ENCODE measurements around the gene IGFBP4. TPM values are rescaled to one million over a fixed set of nuclear protein-coding genes. Genes with fewer than 3 reads are reported as not detected.
"Not testable (repeated sequence)": the region's sequence is repeated elsewhere in the genome, so short reads cannot be mapped to it uniquely, and the experiment has no call there.

Gene IGFBP4
- total RNA-seq = 1 to 10 TPM; 5.7 to 7.0 TPM
- total RNA-seq = 1.2 to 4.9 reads per million in 2 donors

DNA sequence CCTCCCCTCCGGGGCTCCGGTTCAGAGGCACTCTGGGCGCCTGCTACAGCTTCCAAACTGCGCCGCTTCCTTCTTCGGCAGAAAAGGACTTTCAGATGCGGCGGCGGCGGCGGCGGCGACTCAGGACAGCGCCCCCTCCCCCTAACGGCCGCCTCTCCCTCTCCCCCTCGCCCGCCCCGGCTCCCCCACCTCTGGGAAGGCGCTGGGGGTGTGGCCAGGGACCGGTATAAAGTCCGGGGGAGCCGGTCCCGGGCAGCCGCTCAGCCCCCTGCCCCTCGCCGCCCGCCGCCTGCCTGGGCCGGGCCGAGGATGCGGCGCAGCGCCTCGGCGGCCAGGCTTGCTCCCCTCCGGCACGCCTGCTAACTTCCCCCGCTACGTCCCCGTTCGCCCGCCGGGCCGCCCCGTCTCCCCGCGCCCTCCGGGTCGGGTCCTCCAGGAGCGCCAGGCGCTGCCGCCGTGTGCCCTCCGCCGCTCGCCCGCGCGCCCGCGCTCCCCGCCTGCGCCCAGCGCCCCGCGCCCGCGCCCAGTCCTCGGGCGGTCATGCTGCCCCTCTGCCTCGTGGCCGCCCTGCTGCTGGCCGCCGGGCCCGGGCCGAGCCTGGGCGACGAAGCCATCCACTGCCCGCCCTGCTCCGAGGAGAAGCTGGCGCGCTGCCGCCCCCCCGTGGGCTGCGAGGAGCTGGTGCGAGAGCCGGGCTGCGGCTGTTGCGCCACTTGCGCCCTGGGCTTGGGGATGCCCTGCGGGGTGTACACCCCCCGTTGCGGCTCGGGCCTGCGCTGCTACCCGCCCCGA lies at the start of gene IGFBP4:
TSS of gene IGFBP4 (plus strand) at position 255 of the 792 bp plus-strand sequence. CDS start at position 541, 286 bp downstream.
- peaks cover 4% of the 10 kb centered on the region for H3K36me3 Mint-ChIP-seq (ENCODE audit: low read depth)
- no peaks in the 10 kb centered on the region for H3K9me3 ChIP-seq (ENCODE audit: control insufficient read depth, low read length, poor library complexity, severe bottlenecking)
- peak within 1 kb of the TSS; percentile 90 for H3K27ac Mint-ChIP-seq
- H3K27me3 Mint-ChIP-seq = no peaks in the 10 kb centered on the region
- H3K4me1 Mint-ChIP-seq = peaks cover 32% of the 10 kb centered on the region
- ATAC-seq (peak; percentile 84), DNase-seq (peak; percentile 43 to 57 (median 52))
- H3K4me3 Mint-ChIP-seq = peak within 1 kb of the TSS; percentile 87

- DNase-seq (no peak), ATAC-seq (peak; percentile 69)
- Mint-ChIP-seq H3K27ac (no peak overlapping the region), H3K4me3 (no peak overlapping the region), H3K27me3 (no peaks in the 10 kb centered on the region), H3K4me1 (peaks cover 21% of the 10 kb centered on the region), H3K36me3 (ENCODE audit: low read depth) (no peaks in the 10 kb centered on the region)
- no peaks in the 10 kb centered on the region for H3K9me3 ChIP-seq (ENCODE audit: control insufficient read depth, low read length, poor library complexity, severe bottlenecking)
Observed at GRCh38 chr17:40399185-40399584, 44.1 kb upstream of the IGFBP4 start.

DNA sequence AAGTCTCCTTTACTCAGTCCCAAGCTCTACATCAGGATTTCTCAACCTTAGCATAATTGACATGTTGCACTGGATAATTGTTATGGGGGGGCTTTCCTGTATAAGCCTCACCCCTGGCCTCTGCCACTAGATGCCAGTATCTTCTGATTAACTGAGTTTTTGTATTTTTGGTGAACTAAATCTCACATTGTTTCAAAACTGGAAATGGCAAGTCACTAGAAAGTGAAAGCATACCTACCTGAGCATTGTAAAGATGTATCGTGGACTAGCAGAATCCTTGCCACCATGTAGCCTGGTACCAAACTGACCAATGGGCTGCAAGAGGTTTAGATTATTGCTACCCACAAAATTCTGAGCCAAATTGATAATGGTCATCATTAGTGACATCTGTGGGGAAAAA lies 40.6 kb upstream of the IGFBP4 start:
- no peaks in the 10 kb centered on the region for H3K9me3 ChIP-seq (ENCODE audit: control insufficient read depth, low read length, poor library complexity, severe bottlenecking)
- DNase-seq (no peak), ATAC-seq (peak; percentile 37)
- Mint-ChIP-seq H3K27ac (peak overlapping the region; percentile 86), H3K27me3 (no peaks in the 10 kb centered on the region), H3K4me3 (peak overlapping the region; percentile 75), H3K4me1 (peaks cover 21% of the 10 kb centered on the region), H3K36me3 (ENCODE audit: low read depth) (no peaks in the 10 kb centered on the region)

- peaks cover 21% of the 10 kb centered on the region for H3K4me1 Mint-ChIP-seq
- no peak overlapping the region for H3K4me3 Mint-ChIP-seq
- H3K36me3 Mint-ChIP-seq (ENCODE audit: low read depth) = no peaks in the 10 kb centered on the region
- ATAC-seq (no peak), DNase-seq (no peak)
- H3K27ac Mint-ChIP-seq = no peak overlapping the region
- H3K27me3 Mint-ChIP-seq = no peaks in the 10 kb centered on the region
- H3K9me3 ChIP-seq (ENCODE audit: control insufficient read depth, low read length, poor library complexity, severe bottlenecking) = no peaks in the 10 kb centered on the region
Observed at GRCh38 chr17:40404003-40404402, 39.2 kb upstream of the IGFBP4 start.

GRCh38 chr17:40407460-40407859 lies 35.8 kb upstream of the IGFBP4 start:
- ATAC-seq (no peak), DNase-seq (no peak)
- peaks cover 11% of the 10 kb centered on the region for H3K4me1 Mint-ChIP-seq
- H3K9me3 ChIP-seq (ENCODE audit: control insufficient read depth, low read length, poor library complexity, severe bottlenecking) = no peaks in the 10 kb centered on the region
- no peaks in the 10 kb centered on the region for H3K27me3 Mint-ChIP-seq
- no peaks in the 10 kb centered on the region for H3K36me3 Mint-ChIP-seq (ENCODE audit: low read depth)
- no peak overlapping the region for H3K27ac Mint-ChIP-seq
- no peak overlapping the region for H3K4me3 Mint-ChIP-seq

DNA sequence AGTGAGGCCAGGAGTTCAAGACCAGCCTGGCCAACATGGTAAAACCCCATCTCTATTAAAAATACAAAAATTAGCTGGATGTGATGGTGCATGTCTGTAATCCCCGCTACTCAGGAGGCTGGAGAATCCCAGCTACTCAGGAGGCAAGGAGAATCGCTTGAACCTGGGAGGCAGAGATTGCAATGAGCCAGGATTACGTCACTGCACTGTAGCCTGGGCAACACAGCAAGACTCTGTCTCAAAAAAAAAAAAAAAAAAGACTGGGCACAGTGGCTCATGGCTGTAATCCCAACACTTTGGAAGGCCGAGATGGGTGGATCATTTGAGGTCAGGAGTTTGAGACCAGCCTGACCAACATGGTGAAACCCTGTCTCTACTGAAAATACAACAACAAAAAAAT lies 33.7 kb upstream of the IGFBP4 start:
- not testable (repeated sequence) for H3K9me3 ChIP-seq (ENCODE audit: control insufficient read depth, low read length, poor library complexity, severe bottlenecking); H3K36me3 Mint-ChIP-seq (ENCODE audit: low read depth); ATAC-seq; H3K4me3 Mint-ChIP-seq; DNase-seq; H3K27ac Mint-ChIP-seq; H3K27me3 Mint-ChIP-seq; H3K4me1 Mint-ChIP-seq

- H3K9me3 ChIP-seq (ENCODE audit: control insufficient read depth, low read length, poor library complexity, severe bottlenecking) = no peaks in the 10 kb centered on the region
- no peak overlapping the region for H3K27ac Mint-ChIP-seq
- no peaks in the 10 kb centered on the region for H3K27me3 Mint-ChIP-seq
- H3K4me3 Mint-ChIP-seq = no peak overlapping the region
- H3K4me1 Mint-ChIP-seq = peaks cover 5% of the 10 kb centered on the region
- no peaks in the 10 kb centered on the region for H3K36me3 Mint-ChIP-seq (ENCODE audit: low read depth)
- DNase-seq (no peak), ATAC-seq (no peak)
Observed at GRCh38 chr17:40410082-40410481, 33.2 kb upstream of the IGFBP4 start.

GRCh38 chr17:40411821-40412220 lies 31.4 kb upstream of the IGFBP4 start:
- Mint-ChIP-seq H3K4me1 (peaks cover 9% of the 10 kb centered on the region), H3K4me3 (no peak overlapping the region), H3K36me3 (ENCODE audit: low read depth) (no peaks in the 10 kb centered on the region), H3K27ac (peak overlapping the region; percentile 14), H3K27me3 (no peaks in the 10 kb centered on the region)
- no peak for DNase-seq
- no peaks in the 10 kb centered on the region for H3K9me3 ChIP-seq (ENCODE audit: control insufficient read depth, low read length, poor library complexity, severe bottlenecking)
- no peak for ATAC-seq

DNA sequence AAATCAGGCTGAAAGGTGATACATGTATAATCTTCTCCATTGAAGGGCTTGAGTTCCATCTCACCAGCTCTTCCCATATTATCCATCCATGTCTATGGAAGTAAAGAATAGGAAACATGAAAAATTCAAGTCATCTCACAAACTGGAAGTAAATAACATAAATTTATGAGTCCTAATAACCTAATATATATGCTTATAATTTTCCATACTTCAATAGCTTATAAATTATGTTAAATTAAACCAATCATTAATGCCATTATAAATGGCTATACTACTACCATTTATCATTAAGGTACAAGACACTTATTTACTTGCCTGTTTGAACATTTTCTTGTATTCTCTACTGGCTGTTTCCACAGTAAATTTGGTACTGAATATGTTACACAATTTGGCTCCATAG lies 30.4 kb upstream of the IGFBP4 start:
- Mint-ChIP-seq H3K36me3 (ENCODE audit: low read depth) (no peaks in the 10 kb centered on the region), H3K27me3 (no peaks in the 10 kb centered on the region), H3K4me1 (peaks cover 16% of the 10 kb centered on the region), H3K27ac (no peak overlapping the region), H3K4me3 (no peak overlapping the region)
- no peaks in the 10 kb centered on the region for H3K9me3 ChIP-seq (ENCODE audit: control insufficient read depth, low read length, poor library complexity, severe bottlenecking)
- ATAC-seq (no peak), DNase-seq (no peak)

GRCh38 chr17:40414312-40414711 lies 28.9 kb upstream of the IGFBP4 start:
- not testable (repeated sequence) for H3K36me3 Mint-ChIP-seq (ENCODE audit: low read depth); H3K27me3 Mint-ChIP-seq; H3K4me3 Mint-ChIP-seq; DNase-seq; H3K9me3 ChIP-seq (ENCODE audit: control insufficient read depth, low read length, poor library complexity, severe bottlenecking); ATAC-seq; H3K27ac Mint-ChIP-seq
- peaks cover 20% of the 10 kb centered on the region for H3K4me1 Mint-ChIP-seq

- no peak overlapping the region for H3K4me3 Mint-ChIP-seq
- ATAC-seq = no peak
- no peaks in the 10 kb centered on the region for H3K9me3 ChIP-seq (ENCODE audit: control insufficient read depth, low read length, poor library complexity, severe bottlenecking)
- DNase-seq = no peak
- no peak overlapping the region for H3K27ac Mint-ChIP-seq
- no peaks in the 10 kb centered on the region for H3K27me3 Mint-ChIP-seq
- peaks cover 22% of the 10 kb centered on the region for H3K4me1 Mint-ChIP-seq
- no peaks in the 10 kb centered on the region for H3K36me3 Mint-ChIP-seq (ENCODE audit: low read depth)
Observed at GRCh38 chr17:40415390-40415789, 27.9 kb upstream of the IGFBP4 start.

GRCh38 chr17:40416671-40417070 lies 26.6 kb upstream of the IGFBP4 start:
- Mint-ChIP-seq H3K36me3 (ENCODE audit: low read depth) (no peaks in the 10 kb centered on the region), H3K27me3 (no peaks in the 10 kb centered on the region)

DNA sequence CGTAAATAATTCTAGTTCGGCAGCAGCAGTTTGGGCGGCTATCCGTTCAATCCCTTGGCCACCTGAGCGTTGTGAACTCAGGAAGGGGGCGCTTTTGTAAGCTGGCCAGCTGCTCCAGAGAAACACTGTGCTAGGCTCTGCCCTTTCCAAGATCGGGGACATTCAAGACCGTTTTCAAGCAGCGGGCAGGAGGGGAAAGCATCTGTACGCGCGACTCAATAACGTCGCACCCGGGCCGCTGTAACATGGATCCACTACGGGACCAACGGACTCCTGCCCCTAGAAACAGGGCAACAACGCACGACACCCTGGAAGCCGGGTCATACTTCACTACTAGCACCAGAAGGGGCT lies 26.0 kb upstream of the IGFBP4 start:
- Mint-ChIP-seq H3K4me3 (peak overlapping the region; percentile 97), H3K27ac (peak overlapping the region; percentile 91), H3K4me1 (peaks cover 19% of the 10 kb centered on the region), H3K36me3 (ENCODE audit: low read depth) (no peaks in the 10 kb centered on the region), H3K27me3 (no peaks in the 10 kb centered on the region)
- peak; percentile 4 for ATAC-seq
- H3K9me3 ChIP-seq (ENCODE audit: control insufficient read depth, low read length, poor library complexity, severe bottlenecking) = no peaks in the 10 kb centered on the region
- DNase-seq = no peak

More at GRCh38 chr17:40416671-40417070, 26.6 kb upstream of the IGFBP4 start:
- H3K9me3 ChIP-seq (ENCODE audit: control insufficient read depth, low read length, poor library complexity, severe bottlenecking) = no peaks in the 10 kb centered on the region
- Mint-ChIP-seq H3K4me1 (peaks cover 19% of the 10 kb centered on the region), H3K4me3 (peak overlapping the region; percentile 97), H3K27ac (peak overlapping the region; percentile 91)
- ATAC-seq (no peak), DNase-seq (no peak)
